HG03095 (cell line): Measurements from ENCODE around the gene OLFML2A.
"Not testable (repeated sequence)": the region's sequence is repeated elsewhere in the genome, so short reads cannot be mapped to it uniquely, and the experiment has no call there.

Experiments
- ATAC-seq: cut with Tn5 transposase; IDR thresholded peaks from one replicate; pipeline ENCODE4 v1.9.1; 2021; ENCODE audit warnings: moderate library complexity; ENCODE audit not compliant: unreplicated experiment

The OLFML2A gene

DNA sequence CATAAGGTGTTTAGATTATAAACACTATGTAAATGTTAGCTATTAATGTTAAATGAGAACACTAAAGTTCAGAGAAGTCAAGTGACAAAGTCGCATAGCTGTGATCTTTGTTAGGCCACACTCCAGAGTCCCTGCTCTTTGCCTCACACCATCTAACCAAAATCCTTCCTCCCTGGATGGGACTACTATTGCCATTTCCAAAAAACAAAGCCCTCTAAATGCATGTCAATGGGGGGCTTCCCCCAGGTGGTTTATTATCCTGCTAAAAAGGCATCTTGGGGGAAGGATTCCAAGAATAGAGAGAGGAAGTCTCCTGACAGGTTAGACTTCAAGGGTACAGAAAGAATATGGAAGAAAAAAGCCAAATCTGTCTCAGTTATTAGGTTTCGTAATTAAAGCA is 16.2 kb upstream of the OLFML2A start:
- no peak for ATAC-seq

DNA sequence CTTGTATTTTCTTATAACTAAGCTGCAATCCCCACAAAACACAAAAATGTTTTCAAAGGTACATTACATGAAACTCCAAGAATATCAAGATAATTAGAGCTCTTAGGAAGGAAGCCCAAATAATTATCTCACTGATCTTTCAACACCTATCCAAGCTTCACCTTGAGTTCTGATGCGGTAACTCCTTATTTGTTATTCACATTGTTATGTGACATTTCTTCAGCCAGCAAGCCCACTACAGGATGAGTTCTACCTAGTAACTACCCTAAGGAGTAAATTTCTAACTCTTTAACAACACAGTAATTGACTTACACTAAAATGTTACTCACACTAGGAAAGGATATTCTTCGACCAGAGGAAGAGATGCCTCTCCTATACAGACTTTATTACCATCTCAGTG is 15.7 kb upstream of the OLFML2A start:
- no peak for ATAC-seq

DNA sequence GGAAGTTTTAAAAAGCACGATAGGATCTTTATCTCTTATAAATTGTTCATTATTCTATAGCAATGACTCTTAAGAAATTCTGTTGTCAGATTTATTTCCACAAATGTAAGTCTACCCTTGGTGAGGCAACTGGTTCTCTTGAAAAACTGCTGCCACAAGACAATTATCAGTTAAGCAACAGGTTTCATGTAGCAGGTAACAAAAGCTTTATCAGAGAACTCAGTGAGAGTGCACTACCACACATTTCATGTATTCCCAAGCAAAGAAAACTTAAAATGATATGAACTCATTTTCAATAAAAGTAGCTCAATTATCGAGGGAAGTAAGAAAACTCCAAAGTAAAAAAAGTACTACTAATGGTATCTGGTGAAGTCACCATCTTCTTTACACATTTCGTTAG is 15.2 kb upstream of the OLFML2A start:
- ATAC-seq = no peak

DNA sequence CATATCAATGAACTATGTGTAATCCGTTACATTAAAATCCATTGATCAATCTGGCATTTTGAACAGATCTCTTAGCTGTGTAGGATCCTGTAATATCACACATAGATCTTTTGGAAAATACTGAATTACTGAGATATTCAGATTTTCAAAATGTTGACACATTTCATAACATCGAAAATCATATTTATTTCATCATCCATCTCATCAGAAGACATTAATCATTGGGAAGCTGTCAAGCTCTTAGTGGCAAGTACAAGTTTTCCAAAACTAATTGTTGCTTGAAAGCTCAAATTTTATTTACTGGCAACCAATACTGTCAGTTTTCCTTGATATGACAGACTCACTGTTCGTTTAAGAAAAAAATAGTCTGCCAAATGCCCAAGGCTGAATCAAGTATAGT is 14.3 kb upstream of the OLFML2A start:
- no peak for ATAC-seq

DNA sequence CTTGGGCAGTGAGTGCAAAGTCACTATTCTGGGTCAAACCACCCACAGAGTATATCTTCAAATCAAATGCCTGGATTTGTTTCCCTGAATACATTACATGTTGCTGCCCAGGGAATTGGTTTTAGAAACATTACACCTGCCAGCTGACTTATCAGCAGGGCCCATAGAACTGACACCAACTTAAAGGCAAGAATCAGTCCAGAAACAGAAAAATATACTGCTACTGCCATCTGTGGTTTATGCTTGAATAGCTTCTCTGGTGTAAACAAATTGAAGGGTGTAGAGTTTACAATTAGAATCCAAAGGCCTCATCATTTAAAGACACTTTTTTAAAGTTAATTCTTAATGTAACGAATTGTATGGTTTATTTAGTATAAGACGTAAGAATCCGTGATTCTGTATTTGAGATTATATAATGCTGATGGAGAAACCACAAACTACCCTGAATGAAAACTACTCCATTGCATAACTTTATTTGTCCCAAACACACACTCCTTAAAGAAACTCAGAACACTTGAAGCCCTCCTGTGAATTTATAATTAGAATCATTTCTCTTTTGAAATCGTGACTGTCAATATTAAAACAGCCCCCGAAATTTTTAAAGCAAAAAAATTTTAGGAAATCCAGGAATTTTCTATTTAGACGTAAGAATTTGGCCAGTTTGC is 12.0 kb upstream of the OLFML2A start:
- ATAC-seq = no peak

DNA sequence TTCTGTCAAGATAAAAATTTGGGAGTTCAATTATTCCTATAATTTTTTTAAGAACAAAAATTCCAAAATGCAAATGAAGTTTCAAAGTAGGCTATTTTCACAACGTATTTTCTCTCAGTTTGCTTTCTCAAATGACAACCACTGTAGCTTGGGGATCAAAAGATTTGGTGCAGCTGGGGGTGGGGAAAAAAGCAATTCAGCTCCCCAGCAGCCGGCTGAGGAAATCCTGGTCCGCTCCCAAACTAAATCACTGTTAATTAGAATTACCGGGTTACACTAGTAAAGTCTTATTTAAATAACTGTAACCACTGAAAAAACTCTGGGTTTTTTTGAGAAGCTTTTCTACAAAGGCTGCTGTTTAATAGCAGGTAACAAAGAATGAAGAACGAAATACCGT is 11.5 kb upstream of the OLFML2A start:
- ATAC-seq = no peak

DNA sequence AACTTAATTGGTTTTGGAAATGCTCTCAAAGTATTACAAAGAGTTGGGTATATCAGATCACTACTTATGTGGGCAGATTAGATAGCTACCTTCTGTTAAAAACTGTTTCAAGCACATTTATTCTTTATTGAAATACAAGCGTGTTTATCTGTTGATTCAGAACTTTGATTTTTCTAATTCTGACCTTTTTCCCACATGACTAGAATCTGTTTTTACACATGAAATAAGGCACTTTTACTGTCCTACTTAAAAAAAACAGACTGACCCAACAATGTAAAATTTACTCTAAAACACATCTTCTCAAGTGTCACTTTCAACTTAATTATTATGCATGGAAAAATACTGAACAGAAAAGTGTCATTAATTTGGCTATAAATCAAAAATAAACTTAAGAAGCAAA is 10.6 kb upstream of the OLFML2A start:
- ATAC-seq = no peak

DNA sequence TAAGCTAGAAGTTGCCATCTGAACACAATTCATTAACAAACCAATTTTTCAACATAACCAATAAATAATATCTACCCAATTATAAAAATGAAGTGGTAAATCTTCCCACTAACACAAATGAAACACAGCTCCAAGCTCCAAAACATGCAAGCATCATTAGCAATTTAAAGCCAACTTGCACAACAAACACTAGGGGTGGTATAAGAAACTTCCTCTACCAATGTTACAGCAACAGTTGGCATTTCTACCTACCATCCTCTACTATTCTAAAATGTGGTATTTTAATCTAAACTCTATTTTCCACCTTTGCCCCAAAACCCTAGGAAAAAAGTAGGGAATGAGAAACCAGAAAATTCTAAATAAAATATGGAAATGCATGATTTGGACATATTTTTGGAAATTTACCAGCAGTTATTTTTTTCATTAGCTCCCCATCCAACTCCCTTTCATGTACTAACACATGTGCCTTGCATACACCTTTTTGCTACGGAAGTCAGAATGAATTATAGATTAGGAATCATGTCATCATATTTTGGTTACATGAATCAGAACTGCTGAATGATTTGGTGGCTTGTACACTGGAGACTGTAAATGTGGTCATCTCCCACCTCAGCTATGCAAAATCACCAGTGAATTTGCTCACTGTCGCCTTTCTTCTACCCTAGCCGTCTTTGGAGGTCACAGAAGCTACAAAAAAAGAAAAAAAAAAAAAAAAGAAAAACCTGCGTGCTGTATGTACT is 9.9 kb upstream of the OLFML2A start:
- ATAC-seq = no peak

DNA sequence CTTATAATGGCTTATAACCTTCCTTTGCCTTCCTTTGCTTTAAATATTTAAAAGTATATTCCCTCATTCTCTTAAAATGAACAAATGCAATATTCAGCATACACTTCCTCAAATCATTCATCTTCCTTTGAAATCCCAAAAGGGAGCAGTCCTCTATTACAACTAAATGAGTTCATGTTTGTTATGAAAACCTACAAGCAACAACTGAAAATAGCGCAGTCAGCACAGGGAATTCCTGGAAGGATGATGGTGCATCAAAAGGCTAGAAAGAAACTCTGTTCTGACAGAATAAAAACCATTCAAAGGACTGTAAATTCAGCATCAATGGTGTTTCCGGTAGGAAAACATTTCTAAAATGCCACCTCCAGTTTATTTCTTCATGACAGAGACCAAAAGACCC is 9.1 kb upstream of the OLFML2A start:
- no peak for ATAC-seq

DNA sequence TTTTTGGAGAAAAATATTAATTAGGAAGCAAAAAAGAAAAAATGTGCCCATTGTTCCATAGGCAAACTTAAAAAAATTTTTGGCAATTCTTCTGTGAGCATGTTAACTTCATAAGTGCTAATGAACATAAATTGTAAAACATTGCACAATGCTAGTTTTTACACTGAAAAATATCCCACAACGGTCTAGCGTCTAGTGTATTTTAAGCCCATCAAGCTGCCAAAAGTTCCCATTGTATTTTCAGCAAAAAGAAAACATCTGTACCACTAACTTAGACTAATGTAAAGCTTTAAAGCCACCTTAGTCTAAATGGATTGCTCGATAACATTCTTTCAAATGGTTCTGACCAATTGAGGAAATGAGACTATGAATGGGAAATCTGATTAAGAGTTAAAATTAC is 8.6 kb upstream of the OLFML2A start:
- no peak for ATAC-seq

DNA sequence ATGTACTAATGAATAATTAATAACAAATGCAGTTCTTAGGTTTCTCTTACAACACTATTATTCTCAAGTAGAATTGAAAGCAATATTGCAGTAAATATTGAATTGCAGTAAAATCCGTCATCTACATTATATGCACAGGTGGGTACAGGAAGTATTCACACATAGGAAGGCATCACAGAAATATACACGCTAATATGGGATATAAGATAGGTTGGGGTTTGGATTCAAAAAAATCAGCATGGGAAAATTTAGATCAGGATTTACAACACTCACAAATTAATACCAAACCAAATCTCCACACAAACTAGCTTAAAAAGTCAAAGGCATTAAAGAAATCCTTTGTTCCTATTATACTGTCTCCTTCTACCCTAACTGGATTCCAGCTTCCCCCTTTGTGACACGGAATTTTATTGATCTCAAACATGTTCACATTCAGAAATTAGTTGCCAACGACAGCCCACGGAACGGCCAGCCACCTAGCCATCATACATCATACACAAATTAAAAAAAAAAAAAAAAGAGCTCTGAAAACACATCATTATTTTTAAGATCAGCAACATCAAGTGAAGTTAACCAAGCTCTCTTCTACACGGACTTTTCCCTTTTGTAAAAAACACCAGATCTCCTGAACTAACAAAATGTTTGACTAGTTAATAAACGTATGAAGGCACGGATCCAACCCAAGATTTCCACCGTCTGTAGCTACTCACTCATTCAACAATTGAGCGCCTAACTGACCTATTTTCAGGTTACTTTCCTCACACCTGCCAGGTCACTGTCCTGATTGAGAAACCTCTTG is 8.0 kb upstream of the OLFML2A start:
- no peak for ATAC-seq

DNA sequence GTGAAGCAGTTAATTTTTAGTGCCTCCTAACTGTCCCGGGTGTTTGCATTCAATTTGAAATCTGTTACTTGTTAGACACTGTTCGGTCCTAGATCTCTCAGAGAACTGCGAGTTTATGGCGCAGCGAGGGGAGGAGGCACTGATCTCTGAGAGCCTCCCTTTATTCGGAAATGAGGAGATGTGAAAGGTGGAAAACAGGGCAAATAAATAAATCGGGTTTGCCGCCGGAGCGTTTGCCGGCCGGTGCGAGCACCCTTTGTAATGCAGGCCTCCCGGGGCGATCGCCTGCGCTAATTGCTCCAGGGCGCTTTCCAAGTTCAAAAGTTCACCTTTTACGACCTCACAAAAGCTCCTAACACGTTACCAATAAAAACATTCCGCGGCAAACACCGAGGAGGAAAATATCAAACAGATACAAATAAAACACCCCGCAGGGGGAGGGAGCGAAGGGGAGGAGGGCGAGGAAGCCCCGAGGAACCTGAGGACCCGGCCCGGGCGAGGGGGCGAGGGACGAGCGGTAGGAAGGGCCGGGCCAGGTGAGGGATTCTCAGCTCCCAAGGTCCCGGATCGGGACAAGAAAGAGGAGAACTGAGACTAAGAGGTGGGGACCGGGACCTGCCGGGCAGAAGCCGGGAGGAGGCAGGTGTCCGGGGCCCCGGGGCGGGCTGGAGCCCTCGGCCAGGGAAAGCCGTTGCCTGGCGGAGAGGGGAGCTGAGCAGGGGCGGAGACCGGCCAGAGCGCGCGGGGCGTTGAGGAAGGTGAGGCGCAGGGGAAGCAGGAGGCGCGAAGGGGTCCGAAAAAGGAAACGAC is 7.2 kb upstream of the OLFML2A start:
- no peak for ATAC-seq

DNA sequence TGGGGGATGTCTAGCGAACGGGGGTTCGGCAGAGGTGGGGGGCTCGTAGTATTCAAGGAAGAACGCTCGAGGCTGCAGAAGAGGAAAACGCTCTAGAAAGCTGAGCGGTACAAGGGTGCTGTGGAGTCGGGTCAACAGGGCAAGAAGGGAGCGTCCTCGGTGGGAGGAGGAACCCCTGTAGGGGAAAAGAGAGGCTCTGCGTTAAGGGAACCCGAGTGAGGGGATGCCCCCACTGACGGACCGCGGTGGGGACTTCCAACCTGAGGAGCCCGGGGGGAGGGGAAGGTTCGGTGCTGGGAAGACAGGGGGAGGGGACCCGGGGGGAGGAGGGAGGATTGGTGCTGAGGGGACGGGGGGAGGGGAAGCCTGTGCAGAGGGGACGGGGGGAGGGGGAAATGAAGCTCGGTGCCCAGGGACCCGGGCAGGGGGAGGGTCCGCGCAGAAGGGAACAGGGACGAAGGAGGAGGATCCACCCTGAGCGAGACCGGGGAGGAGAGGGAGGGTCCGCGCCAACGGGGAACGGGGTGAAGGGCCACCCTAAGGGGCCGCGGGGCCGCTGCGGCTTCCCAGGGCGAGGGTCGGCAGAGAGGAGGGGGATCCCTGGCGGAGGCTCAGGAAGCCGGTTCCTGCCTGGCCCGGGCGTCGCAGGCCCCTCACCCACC is 6.4 kb upstream of the OLFML2A start:
- no peak for ATAC-seq

DNA sequence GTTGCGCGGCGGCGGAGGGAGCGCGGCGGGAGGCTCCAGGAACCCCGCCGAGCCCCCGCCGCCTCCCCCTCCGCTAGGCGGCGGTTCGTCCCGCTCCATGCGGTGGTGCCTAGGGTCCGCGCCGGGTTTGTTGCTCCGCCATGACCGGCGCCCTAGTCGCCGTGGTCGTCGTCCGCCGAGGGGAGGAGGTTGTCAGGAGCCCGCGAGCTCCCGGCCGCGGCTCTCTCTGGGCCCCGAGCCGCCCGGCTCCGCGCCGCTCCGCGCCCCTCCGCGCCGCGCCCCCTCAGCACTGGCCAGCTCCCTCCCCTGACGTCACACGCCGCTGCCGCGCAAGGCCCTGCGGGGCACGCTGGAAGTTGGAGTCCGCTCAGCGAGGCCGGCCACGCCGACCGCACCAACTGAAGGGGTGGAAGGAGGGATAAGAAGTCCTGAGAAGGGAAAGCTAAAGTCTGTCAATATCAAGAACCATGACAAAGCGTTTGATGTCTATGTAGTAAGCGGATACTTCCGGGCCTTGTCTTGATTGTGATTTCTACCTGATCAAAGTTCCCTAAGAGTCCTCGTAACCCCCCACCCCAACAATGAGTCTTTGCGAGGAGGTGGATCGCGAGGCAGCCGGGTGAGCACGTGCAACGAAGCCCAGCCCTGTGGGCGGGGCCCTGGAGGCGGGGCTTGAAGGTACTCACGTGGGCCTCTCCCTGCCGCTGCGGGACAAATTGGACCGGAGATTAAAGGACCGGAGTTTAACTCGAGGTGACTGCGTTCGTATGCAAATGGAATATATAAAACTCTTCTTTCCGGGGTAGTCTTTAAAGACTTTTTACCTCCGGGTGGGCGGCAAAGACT is 5.7 kb upstream of the OLFML2A start, which contains the start of gene NR6A1:
Gene NR6A1, minus strand, starts transcription at position 291 of the 846 bp plus-strand sequence.
- ATAC-seq = peak; percentile 85

DNA sequence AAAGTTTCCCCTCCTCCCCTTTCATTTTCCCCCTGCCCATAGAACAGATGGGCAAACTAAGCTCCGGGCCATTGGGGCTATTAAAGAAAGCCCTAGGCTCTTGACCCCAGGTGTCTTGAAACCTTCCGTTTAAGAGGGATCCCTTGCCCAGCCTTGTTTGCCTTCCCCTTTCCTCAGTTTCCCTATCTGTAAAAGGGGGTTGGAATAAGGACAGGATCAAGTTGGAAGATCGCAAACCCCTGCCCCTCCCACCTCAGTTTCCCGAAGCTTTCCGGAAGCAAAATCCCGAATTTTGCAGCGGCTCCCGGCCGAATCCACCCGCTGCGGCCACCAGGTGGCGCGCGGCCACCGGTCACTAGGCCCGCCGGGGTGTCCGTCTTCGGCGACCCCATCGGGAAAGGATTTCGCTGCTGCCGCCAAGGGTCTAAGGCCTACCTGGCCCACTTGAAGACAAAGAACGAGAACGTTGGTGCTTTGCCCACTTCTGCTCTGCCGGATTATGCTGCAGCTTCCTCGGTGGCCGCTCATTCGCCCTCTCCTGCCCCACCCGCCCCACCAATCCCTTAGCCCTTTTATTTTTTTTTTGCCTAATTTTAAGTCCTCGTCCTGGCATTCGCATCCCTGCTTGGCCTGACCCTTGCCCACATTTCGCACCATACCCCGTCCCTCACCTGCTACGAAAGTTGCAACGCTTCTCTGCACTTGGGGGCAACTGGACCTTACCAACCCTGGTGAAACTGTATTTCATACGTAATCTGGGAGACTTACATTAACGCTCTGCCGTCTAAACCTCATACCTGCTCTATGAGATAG is 4.9 kb upstream of the OLFML2A start:
- ATAC-seq = no peak

DNA sequence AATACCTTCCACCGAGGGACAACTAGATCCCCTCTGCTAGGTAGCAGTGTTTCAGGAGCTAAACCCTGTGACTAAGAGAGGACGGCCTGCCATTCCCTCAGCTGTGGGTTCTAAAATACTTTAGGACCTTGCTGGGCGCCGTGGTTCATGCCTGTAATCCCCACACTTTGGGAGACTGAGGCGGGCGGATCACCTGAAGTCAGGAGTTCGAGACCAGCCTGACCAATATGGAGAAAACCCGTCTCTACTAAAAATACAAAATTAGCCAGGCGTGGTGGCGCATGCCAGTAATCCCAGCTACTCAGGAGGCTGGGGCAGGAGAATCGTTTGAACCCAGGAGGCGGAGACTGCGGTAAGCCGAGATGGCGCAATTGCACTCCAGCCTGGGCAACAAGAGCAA is 4.1 kb upstream of the OLFML2A start:
- ATAC-seq = not testable (repeated sequence)

DNA sequence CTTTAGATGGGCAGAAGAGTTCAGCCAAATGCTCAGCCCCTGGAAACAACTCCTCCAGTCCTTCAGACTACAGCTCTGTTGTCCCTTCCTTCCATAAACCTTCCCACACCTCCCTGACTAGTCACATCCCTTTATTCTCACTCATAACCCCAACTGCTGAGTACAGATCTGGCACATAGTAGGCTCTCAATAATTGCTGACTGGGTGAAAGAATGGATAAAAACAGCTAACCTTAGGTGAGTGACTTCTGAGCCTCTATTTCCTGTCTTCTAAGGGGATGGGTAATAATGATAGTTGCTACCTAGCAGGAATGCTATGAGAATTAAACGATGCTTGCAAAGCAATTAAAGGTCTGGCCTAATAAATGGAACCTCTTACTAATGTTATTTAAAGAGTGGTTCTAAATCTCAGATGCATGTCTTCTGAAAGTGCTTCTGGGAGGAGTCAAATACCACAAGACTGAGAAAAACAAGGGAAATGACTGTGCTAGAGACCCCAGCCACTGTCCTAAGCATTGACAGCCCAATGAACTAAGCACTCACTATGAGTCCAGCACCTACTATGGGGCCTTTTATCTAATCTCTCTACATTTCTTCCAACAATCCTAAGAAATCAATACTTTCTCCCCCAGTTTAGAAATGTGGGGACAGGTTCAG is 3.3 kb upstream of the OLFML2A start:
- ATAC-seq = no peak
